T-helper 1 cell treated with Interleukin-12 subunit alpha and Interleukin-12 subunit beta and Interleukin-4 antibody, amounts not matched to agents 30 ng/mL and 1 ng/mL, for 36 hours (primary cell): ENCODE measurements around the gene ST3GAL3. TPM values are rescaled to one million over a fixed set of nuclear protein-coding genes. Genes with fewer than 3 reads are reported as not detected.
"Not testable (repeated sequence)": the region's sequence is repeated elsewhere in the genome, so short reads cannot be mapped to it uniquely, and the experiment has no call there.

Source experiments
- intact Hi-C: fragments of 100-400 bp; cut with micrococcal nuclease; formaldehyde crosslinking; loops from one replicate; pipeline ENCODE4 v1.15.1; 2024
- total RNA-seq: library from RNA; stranded (reverse); gene quantifications from 2 replicates; pipeline ENCODE4 v1.2.3, GENCODE V29; 2022

Gene ST3GAL3
- total RNA-seq, 1 donor from 2014 or later: 22.4 TPM

DNA sequence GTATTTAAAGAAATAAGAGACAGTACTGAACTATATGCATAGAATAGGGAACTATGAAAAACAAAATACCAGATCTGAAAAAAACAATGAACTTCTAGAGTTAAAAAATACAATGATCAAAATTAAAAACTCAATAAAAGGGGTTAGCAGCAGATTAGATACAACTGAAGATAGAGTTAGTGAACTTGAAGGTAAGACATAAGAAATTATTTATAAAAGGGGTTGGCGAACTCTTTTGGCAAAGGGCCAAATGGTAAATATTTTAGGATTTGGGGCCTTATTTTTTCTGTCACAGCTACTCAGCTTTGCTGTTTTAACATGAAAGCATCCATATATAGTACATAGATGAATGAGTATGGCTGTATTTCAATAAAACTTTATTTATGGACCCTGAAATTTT lies 111.4 kb downstream of the ST3GAL3 start:
- intact Hi-C loops: no loop called here

DNA sequence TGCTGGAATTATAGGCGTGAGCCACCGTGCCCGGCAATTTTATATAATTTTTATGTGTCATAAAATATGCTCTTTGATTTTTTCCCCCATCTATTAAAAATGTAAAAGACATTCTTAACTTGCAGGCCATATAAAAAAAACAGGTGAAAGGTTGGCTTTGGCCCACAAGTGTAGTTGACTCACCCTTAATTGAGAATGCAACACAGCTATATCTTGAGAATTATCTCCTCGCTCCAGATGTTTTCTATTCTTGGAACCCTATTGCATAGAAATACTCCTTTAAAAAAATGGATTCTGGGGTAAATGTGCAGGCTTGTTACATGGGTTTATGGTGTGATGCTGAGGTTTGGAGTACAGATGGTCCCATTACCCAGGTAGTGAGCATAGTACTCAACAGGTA lies 112.0 kb downstream of the ST3GAL3 start:
- intact Hi-C loops: no loop called here

DNA sequence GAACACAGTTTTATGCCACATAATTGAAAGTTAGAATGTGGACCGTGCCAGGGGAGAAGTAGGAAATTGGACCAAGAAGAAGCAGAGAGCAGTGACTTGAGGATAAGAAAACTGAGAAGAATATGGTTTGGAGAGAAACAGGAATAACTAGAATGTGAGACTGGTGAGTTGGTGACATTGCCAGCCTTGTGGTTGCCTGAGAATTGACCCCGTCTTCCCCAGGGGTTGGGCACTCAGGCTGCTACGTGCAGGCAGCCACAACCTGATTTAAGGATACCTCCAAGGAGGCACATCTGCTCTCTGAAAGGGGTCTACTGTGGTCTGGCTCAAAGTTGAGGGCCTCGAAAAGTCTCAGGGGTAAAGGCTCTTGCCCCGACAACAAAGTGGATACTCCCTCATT lies 114.1 kb downstream of the ST3GAL3 start:
- intact Hi-C loops: no loop called here

DNA sequence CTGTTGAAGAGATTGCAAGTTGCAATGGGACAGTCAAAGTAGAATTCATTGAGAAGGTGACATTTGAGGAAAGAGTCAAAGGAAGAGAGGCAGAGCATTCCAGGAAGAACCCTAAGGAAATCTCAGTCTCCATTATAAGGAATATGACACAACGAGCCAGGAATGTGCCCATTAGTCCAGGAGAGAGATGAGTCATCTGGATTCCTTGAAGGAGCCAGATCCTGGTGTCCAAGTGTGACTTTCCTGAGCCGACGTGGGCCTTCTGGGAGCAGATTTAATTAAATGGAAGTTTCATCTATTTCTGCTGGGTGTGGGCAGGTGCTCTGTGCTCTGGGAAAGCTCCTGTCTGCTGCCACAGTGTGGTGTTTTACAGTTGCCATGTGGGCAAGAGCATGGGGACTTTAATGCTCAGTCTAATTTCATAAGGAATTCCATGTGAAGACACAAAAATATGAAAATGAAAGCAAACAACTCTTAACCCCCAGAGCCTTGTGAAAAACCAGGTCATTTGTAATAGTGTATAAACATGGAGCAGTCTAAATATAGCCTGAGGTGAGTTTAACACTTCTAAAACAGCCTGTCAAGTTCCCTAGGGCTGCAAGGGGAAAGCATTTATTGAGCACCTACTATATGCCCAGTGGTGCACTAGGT lies 114.8 kb downstream of the ST3GAL3 start:
- intact Hi-C loops: no loop called here

DNA sequence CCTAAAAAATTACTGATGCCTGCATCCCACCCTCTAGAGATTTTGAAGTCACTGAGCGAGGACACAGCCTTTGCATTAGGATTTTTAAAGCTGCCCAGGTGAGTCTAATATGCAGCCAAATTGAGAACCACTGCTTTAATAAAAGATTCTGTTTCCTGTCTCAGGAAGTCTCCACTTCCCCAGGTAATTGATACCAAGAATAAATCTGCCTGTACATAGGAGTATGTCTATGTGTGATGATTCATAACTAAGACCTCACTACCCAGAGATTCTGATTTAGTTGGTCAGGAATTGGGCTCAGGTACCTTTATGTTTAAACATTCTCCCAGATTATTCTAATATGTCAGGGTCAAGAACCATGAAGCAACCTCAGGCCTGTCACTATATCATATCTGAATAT lies 117.5 kb downstream of the ST3GAL3 start:
- intact Hi-C loops: no loop called here

DNA sequence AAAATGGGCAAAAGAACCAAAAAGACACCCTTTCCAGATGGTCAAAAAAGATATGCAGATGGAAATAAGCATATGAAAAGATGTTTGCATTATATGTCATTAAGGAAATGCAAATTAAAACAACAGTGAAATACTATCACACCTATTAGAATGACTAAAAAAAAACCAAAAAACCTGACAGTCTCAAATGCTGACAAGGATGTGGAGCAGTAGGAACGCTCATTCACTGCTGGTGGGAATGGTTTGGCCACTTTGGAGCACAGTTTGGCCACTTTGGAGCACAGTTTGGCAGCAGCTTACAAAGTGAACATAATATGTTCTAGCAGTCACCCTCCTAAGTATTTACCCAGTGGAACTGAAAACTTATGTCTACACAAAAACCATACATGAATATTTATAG lies 121.2 kb downstream of the ST3GAL3 start:
- intact Hi-C loops: no loop called here

- intact Hi-C loops: no loop called here
These were observed 123.5 kb downstream of the ST3GAL3 start for GRCh38 chr1:43830802-43831201.

DNA sequence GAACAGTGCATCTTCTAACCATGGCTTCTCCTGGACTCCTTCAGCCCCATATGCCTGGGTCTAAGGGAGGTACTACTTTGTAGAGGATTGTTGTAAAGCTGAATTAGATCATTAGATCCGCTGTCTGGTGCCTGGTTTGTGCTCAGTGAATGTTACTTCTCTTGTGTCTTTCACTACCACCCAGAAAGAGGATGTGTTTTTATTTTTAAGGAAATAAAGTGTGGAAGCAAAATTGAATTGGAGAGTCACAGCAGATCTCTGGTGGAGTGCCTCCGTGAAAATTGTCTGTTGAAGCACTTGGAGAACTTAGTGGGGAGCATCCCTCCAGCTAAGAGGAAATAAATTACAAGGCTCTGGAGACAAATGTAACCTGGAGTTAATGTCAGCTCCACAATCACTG lies 124.5 kb downstream of the ST3GAL3 start:
- intact Hi-C loops: no loop called here

- intact Hi-C loops: no loop called here
These were observed 124.9 kb downstream of the ST3GAL3 start for GRCh38 chr1:43832255-43832654.

- intact Hi-C loops: no loop called here
These were observed 125.7 kb downstream of the ST3GAL3 start for GRCh38 chr1:43832998-43833397.

GRCh38 chr1:43833902-43834279 lies 126.6 kb downstream of the ST3GAL3 start:
- intact Hi-C loops: not testable (repeated sequence)

DNA sequence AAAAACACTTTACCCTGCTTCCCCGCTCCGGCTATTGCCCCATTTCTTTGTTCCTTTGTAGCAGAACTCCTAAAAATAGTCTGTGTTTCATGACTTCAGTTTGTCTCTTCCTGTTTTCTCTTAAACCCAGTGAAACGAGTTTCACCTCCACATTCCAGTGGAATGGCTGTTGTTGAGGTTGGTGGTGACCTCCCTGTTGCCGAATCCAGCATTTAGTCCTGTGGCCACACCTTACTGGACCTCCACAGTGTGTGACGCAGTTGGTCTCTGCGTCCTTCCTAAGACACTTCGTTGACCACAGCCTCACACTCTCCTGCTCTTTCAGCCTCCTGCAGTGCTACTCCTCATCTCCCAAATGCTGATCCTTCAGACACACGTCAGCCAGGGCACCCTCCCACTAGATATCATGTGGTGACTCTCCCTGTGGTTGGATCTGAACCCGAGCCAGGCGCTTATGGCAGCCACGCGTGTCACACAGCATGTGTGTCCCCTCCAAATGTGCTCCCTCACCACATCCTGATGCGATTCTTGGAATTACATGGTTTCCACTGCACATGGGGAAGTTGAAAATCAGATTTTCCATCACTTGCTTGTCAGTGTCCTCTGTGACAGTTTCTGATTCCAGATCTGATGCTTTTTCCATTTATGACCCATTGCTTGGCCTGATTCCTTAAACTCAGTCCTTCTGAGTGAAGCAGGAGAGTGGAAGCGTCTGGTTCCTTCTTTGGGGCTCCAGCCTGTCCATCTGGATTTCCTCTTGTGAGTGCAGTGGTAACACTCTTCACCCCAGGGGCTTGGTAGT lies 127.1 kb downstream of the ST3GAL3 start:
- intact Hi-C loops: no loop called here

- intact Hi-C loops: no loop called here
These were observed 128.0 kb downstream of the ST3GAL3 start for GRCh38 chr1:43835082-43836021.

DNA sequence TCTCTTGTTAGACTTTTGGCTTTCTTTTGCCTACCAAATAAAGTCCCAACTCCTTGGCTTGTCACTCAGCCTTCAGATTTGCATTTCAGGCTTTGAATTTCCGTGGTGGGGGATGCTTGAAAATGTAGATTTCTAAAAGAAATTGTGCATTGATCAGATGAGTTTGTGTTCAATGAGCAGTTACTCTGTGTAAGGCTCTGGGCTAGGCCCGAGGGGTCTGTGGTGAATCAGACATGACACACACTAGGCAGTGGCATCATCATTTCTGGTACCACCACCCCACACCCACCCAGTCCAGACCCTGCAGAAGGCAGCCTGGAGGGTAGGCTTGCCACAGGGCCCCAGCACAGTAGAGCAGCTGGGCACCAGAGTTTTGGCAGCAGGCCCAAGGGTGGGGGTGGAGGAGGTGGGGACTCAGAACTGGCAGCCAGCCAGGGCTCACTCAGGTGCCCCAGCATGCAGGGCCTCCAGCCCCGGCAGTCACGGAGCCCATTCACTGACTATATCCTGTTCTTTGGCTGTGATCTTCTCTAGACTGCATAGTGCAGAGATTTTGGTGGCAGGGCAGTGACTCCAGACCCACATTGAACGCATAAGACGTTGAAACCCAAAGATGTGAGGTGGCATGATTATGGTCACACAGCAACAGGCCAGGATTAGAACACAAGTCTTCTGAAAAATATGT lies 129.1 kb downstream of the ST3GAL3 start:
- intact Hi-C loops: no loop called here

- intact Hi-C loops: no loop called here
These were observed 131.7 kb downstream of the ST3GAL3 start for GRCh38 chr1:43839056-43839455.

GRCh38 chr1:43841321-43842174 lies 134.2 kb downstream of the ST3GAL3 start:
- intact Hi-C loops: no loop called here

DNA sequence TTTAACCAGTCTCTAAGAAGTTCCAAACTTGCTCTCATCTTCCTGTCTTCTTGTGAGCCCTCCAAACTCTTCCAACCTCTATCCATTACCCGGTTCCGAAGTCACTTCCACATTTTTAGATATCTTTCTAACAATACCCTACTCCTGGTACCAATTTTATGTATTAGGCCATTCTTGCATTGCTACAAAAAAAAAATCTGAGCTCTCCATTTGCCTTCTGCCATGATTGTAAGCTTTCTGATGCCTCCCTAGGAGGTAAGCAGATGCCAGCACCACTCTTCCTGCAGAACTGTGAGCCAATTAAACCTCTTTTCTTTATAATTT lies 134.8 kb downstream of the ST3GAL3 start:
- intact Hi-C loops: no loop called here

GRCh38 chr1:43843684-43844083 lies 136.3 kb downstream of the ST3GAL3 start:
- intact Hi-C loops: no loop called here

DNA sequence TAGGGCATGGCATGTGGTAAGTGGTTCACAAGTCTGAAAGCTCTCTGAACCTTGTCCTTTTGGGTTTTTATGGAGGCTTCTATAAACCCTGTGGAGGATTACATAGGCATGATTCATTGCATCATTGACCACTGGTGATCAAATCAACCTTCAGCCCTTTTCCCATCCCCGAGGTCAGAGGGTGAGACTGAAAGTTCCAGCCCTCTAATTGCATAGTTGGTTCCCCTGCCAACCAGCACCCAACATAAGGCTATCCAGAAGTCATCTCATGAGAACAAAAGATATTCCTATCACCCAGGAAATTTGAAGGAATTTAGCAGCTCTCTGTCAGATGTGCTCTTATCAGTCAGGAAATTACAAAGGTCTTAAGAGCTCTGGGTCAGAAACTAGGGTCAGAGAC lies 136.8 kb downstream of the ST3GAL3 start:
- intact Hi-C loops: no loop called here

GRCh38 chr1:43847290-43847689 lies 140.0 kb downstream of the ST3GAL3 start:
- intact Hi-C loops: no loop called here

DNA sequence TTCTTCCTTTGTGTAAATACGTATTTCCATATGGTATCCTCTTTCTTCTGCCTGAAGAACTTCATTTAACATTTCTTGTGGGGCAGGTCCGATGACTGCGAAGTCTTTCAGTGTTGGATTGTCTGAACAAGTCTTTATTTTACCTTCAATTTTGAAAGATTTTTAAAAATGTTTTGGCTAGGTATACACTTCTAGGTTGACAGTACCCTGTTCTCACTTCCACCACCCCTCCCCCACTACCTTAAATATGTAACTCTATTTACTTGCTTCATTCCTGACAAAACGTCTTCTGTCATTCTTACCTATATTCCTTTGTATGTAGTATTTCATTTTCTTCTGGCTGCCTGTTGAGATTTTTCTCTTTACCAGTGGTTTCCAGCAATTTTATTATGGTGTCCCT lies 140.5 kb downstream of the ST3GAL3 start:
- intact Hi-C loops: no loop called here
